Keratinocyte (primary cell): ENCODE measurements around the gene ATXN10. TPM values are rescaled to one million over a fixed set of nuclear protein-coding genes. Genes with fewer than 3 reads are reported as not detected.
A peak's percentile ranks its signal among the peaks of the same experiment; 100 is the strongest.

Experiments
- DNase-seq: peaks from one replicate; pipeline ENCODE4 v3.0.0-alpha.2; 2011; ENCODE audit warnings: low read depth, missing footprints, low spot score
- FAIRE-seq: peaks from 2 replicates; lab custom pipeline; 2011; peaks lifted over from hg19 to GRCh38; lab: Jason Lieb, UNC
- H2AFZ ChIP-seq: 2 replicates; pipeline ENCODE4 v1.6.0; 2012; ENCODE audit warnings: low read length, control low read depth, inconsistent platforms; ENCODE audit not compliant: control insufficient read depth
- H3K27ac ChIP-seq: 2 replicates; pipeline ENCODE4 v1.5.1; 2011; ENCODE audit warnings: low read length; ENCODE audit not compliant: control insufficient read depth, insufficient read depth
- H3K27me3 ChIP-seq: 3 replicates; pipeline ENCODE4 v1.6.0; 2011; ENCODE audit warnings: low read length; ENCODE audit not compliant: control insufficient read depth, insufficient read depth; ENCODE audit errors: extremely low read depth
- H3K36me3 ChIP-seq, 2 experiments: 2 replicates in 1 of 2; 3 replicates in 1 of 2; pipeline ENCODE4 v1.5.1; 2011; ENCODE audit warnings: low read length in 2 of 2, mild to moderate bottlenecking in 1 of 2; ENCODE audit not compliant: control insufficient read depth in 2 of 2, insufficient read depth in 2 of 2; ENCODE audit errors: extremely low read depth in 1 of 2
- H3K4me1 ChIP-seq: 3 replicates; pipeline ENCODE4 v1.5.1; 2011; ENCODE audit warnings: low read length; ENCODE audit not compliant: control insufficient read depth, insufficient read depth; ENCODE audit errors: extremely low read depth
- H3K4me2 ChIP-seq: 3 replicates; pipeline ENCODE4 v1.6.0; 2011; ENCODE audit warnings: low read depth, low read length; ENCODE audit not compliant: control insufficient read depth, insufficient read depth; ENCODE audit errors: extremely low read depth
- H3K4me3 ChIP-seq, 3 experiments: fragments of 200-600 bp in 1 of 3; sonication (generic) in 1 of 3; 2 replicates in 2 of 3; 3 replicates in 1 of 3; pipeline ENCODE4 v1.5.1; 2011 to 2016; ENCODE audit warnings: low read length in 3 of 3, mild to moderate bottlenecking in 3 of 3, control low read depth in 2 of 3, inconsistent platforms in 1 of 3, low read depth in 1 of 3, mixed read lengths in 1 of 3, mixed run types in 1 of 3, moderate library complexity in 1 of 3; ENCODE audit not compliant: control insufficient read depth in 2 of 3, insufficient read depth in 2 of 3; ENCODE audit errors: extremely low read depth in 1 of 3
- H3K79me2 ChIP-seq: 2 replicates; pipeline ENCODE4 v1.6.0; 2012; ENCODE audit warnings: low read length; ENCODE audit not compliant: control insufficient read depth, insufficient read depth
- H3K9ac ChIP-seq: 3 replicates; pipeline ENCODE4 v1.6.0; 2011; ENCODE audit warnings: low read length; ENCODE audit not compliant: control insufficient read depth, insufficient read depth; ENCODE audit errors: extremely low read depth
- H3K9me1 ChIP-seq: 3 replicates; pipeline ENCODE4 v1.6.0; 2011; ENCODE audit warnings: low read length; ENCODE audit not compliant: control insufficient read depth, insufficient read depth; ENCODE audit errors: extremely low read depth
- H3K9me3 ChIP-seq: 2 replicates; pipeline ENCODE4 v1.5.1; 2012; ENCODE audit warnings: low read depth, low read length; ENCODE audit not compliant: control insufficient read depth
- H4K20me1 ChIP-seq: 3 replicates; pipeline ENCODE4 v1.6.0; 2011; ENCODE audit warnings: low read length; ENCODE audit not compliant: control insufficient read depth, insufficient read depth; ENCODE audit errors: extremely low read depth
- EZH2 ChIP-seq: IDR thresholded peaks from one replicate; pipeline ENCODE4 v1.6.1; 2012; ENCODE audit warnings: inconsistent platforms, mild to moderate bottlenecking, low read length, moderate library complexity
- dilution Hi-C: fragments of 300-500 bp; cut with MboI; formaldehyde crosslinking; loops from one replicate; pipeline ENCODE4 v1.7.0; 2020; ENCODE audit warnings: low sequenced_read_pairs; ENCODE audit not compliant: extremely low pct_ligation_motif_present
- polyA plus RNA-seq, 5 experiments: library from polyadenylated mRNA; depleted of rRNA in 3 of 5; stranded (reverse) in 3 of 5; stranded (forward) in 1 of 5; unstranded in 1 of 5; fragments of >200 nt; gene quantifications; 1 replicate in 1 of 5; 2 replicates in 3 of 5; 3 replicates in 1 of 5; pipeline versions ENCODE4 v1.2.1 to v1.2.3, GENCODE V29; 2011 to 2012; ENCODE audit warnings: missing spikeins in 2 of 5, low read depth in 1 of 5, low replicate concordance in 1 of 5
- TF ChIP-seq, protein P1 (sequence below), 3 experiments: IDR thresholded peaks in 1 of 3; conservative IDR thresholded peaks in 1 of 3; optimal IDR thresholded peaks in 1 of 3; 2 replicates in 2 of 3; 3 replicates in 1 of 3; pipeline versions ENCODE3 to v1.5.1; 2011; ENCODE audit warnings: low read length in 3 of 3, mild to moderate bottlenecking in 3 of 3, moderate library complexity in 2 of 3, control low read depth in 1 of 3, inconsistent platforms in 1 of 3; ENCODE audit not compliant: insufficient read depth in 2 of 3; ENCODE audit errors: extremely low read depth in 1 of 3

The ATXN10 gene
- polyA plus RNA-seq, 1 donor (not counting 4 experiments of a cell fraction or from before 2014, with no cell fraction given): 276 TPM

GRCh38 chr22:45698094-45698493, 26.5 kb downstream of the ATXN10 start:
- H3K9me3 ChIP-seq: no peaks in the 10 kb centered on the region
- no peak overlapping the region for H3K27ac ChIP-seq
- H3K36me3 ChIP-seq: peaks cover 11 to 18% of the 10 kb centered on the region in 2 experiments
- no peak overlapping the region for H3K4me2 ChIP-seq
- TF ChIP-seq, protein P1, sequence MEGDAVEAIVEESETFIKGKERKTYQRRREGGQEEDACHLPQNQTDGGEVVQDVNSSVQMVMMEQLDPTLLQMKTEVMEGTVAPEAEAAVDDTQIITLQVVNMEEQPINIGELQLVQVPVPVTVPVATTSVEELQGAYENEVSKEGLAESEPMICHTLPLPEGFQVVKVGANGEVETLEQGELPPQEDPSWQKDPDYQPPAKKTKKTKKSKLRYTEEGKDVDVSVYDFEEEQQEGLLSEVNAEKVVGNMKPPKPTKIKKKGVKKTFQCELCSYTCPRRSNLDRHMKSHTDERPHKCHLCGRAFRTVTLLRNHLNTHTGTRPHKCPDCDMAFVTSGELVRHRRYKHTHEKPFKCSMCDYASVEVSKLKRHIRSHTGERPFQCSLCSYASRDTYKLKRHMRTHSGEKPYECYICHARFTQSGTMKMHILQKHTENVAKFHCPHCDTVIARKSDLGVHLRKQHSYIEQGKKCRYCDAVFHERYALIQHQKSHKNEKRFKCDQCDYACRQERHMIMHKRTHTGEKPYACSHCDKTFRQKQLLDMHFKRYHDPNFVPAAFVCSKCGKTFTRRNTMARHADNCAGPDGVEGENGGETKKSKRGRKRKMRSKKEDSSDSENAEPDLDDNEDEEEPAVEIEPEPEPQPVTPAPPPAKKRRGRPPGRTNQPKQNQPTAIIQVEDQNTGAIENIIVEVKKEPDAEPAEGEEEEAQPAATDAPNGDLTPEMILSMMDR (optimal IDR thresholded peaks at IDR 0.05 in 1 of 3, IDR thresholded peaks at IDR 0.05 in 1 of 3, conservative IDR thresholded peaks at IDR 0.05 in 1 of 3; ENCODE audit: extremely low read depth in 1 of 3, insufficient read depth in 2 of 3, low read length in 3 of 3): no peak
- TF ChIP-seq EZH2: no peak
- FAIRE-seq (peak; percentile 59), DNase-seq (no peak)
- H3K4me3 ChIP-seq: no peak overlapping the region
- dilution Hi-C loops: no loop called here
- H3K79me2 ChIP-seq: peaks cover 12% of the 10 kb centered on the region
- H3K27me3 ChIP-seq: no peaks in the 10 kb centered on the region
- H2AFZ ChIP-seq: no peak overlapping the region
- H3K9me1 ChIP-seq: peaks cover 2% of the 10 kb centered on the region
- no peaks in the 10 kb centered on the region for H4K20me1 ChIP-seq
- no peaks in the 10 kb centered on the region for H3K4me1 ChIP-seq
- H3K9ac ChIP-seq: no peak overlapping the region

DNA sequence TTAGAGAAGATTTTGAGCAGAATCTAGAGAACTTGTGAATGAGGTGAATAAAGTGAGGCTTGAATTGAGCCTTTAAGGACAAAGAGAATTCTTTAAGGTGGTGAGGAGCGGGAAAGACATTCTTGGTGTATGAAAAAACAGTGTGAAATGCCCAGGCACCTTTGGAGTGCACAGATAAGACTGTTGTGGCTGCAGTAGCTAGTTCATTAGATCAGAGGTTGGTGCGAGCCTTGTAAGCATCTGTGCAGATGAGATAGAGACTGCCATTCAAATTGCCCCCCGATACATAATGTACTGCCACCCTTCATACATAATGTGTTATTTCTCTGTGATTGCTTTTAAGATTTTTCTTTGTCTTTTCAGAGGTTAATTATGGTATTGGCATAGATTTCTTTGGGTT, 31.3 kb downstream of the ATXN10 start:
- Histone ChIP-seq H3K9me1 (peaks cover 2% of the 10 kb centered on the region), H3K9ac (no peak overlapping the region), H3K36me3 (peaks cover 8 to 16% of the 10 kb centered on the region in 2 experiments), H3K4me3 (no peak overlapping the region), H4K20me1 (no peaks in the 10 kb centered on the region), H3K79me2 (peaks cover 14% of the 10 kb centered on the region), H3K27me3 (no peaks in the 10 kb centered on the region), H3K4me2 (no peak overlapping the region), H2AFZ (no peak overlapping the region), H3K9me3 (no peaks in the 10 kb centered on the region), H3K27ac (no peak overlapping the region), H3K4me1 (peaks cover 7% of the 10 kb centered on the region)
- dilution Hi-C loops: no loop called here
- FAIRE-seq (no peak), DNase-seq (no peak)
- TF ChIP-seq EZH2: no peak
- TF ChIP-seq, protein P1 (optimal IDR thresholded peaks at IDR 0.05 in 1 of 3, IDR thresholded peaks at IDR 0.05 in 1 of 3, conservative IDR thresholded peaks at IDR 0.05 in 1 of 3; ENCODE audit: extremely low read depth in 1 of 3, insufficient read depth in 2 of 3, low read length in 3 of 3): no peak
